NCI-H2107 treated with DMSO at 0.1 percent for 48 hours (cell line): Measurements from ENCODE around the gene FYTTD1.

Experiments used
- DNase-seq: peaks from one replicate; lab custom pipeline; 2025; ENCODE audit not compliant: unreplicated experiment; lab: John Stamatoyannopoulos, UW

Gene FYTTD1

GRCh38 chr3:197736491-197737318 is 13.0 kb upstream of the FYTTD1 start, which contains the start of gene RUBCN:
Gene RUBCN (minus strand): TSS chr3:197736904. CDS start chr3:197736719, 185 bp downstream.
- peak; percentile 96 for DNase-seq

GRCh38 chr3:197737319-197737649 is 12.4 kb upstream of the FYTTD1 start:
- DNase-seq = peak; percentile 76

GRCh38 chr3:197737749-197738462 is 11.8 kb upstream of the FYTTD1 start:
- peak; percentile 68 for DNase-seq

GRCh38 chr3:197742787-197743186 is 6.9 kb upstream of the FYTTD1 start:
- no peak for DNase-seq

- DNase-seq = no peak
Measured at GRCh38 chr3:197746209-197746608, 3.5 kb upstream of the FYTTD1 start.

- DNase-seq = peak; percentile 28
Measured at GRCh38 chr3:197746801-197747237, 2.9 kb upstream of the FYTTD1 start.

- no peak for DNase-seq
Measured at GRCh38 chr3:197748597-197749314, 927 bp upstream of the FYTTD1 start.

GRCh38 chr3:197749315-197749600 is 425 bp upstream of the FYTTD1 start:
- peak; percentile 93 for DNase-seq

- DNase-seq = peak; percentile 87
Measured at GRCh38 chr3:197750396-197750831, 731 bp downstream of the FYTTD1 start.

- DNase-seq = peak; percentile 76
Measured at GRCh38 chr3:197750858-197751737, 1.4 kb downstream of the FYTTD1 start.

- DNase-seq = no peak
Measured at GRCh38 chr3:197752107-197752506, 2.4 kb downstream of the FYTTD1 start.

GRCh38 chr3:197753263-197753662 is 3.6 kb downstream of the FYTTD1 start:
- DNase-seq = no peak

GRCh38 chr3:197756704-197757103 is 7.0 kb downstream of the FYTTD1 start:
- DNase-seq = no peak

- no peak for DNase-seq
Measured at GRCh38 chr3:197758512-197758911, 8.8 kb downstream of the FYTTD1 start.

GRCh38 chr3:197761784-197762183 is 12.1 kb downstream of the FYTTD1 start:
- no peak for DNase-seq

GRCh38 chr3:197775317-197775716 is 25.6 kb downstream of the FYTTD1 start:
- peak; percentile 82 for DNase-seq

- no peak for DNase-seq
Measured at GRCh38 chr3:197782230-197782629, 32.5 kb downstream of the FYTTD1 start.

GRCh38 chr3:197784019-197784585 is 34.4 kb downstream of the FYTTD1 start:
- DNase-seq = no peak

GRCh38 chr3:197787412-197787811 is 37.7 kb downstream of the FYTTD1 start:
- no peak for DNase-seq

GRCh38 chr3:197789309-197789708 is 39.6 kb downstream of the FYTTD1 start:
- DNase-seq = no peak
